ENCODE measurements around the gene MYBPC2.
"Not testable (repeated sequence)": the region's sequence is repeated elsewhere in the genome, so short reads cannot be mapped to it uniquely, and the experiment has no call there.

The MYBPC2 gene

DNA sequence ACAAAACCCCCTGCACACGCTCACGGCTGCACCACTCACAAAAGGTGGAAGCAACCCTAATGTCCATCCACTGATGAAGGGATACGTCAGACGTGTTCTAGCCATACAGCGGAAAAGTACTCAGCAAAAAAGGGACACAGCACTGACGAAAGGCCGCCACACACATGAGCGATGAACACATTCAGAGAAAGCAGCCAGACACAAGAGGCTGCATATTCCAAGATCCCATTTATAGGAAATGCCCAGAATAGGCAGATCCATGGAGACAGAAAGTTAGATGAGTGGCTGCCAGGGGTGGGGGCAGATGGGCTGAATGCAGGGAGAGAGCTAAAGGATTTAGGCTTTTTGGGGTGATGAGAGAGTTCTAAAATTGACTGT lies 44.8 kb upstream of the MYBPC2 start:
- DNase-seq (ENCODE audit: insufficient read length, low spot score) = no peak
- TF ChIP-seq, protein P1, sequence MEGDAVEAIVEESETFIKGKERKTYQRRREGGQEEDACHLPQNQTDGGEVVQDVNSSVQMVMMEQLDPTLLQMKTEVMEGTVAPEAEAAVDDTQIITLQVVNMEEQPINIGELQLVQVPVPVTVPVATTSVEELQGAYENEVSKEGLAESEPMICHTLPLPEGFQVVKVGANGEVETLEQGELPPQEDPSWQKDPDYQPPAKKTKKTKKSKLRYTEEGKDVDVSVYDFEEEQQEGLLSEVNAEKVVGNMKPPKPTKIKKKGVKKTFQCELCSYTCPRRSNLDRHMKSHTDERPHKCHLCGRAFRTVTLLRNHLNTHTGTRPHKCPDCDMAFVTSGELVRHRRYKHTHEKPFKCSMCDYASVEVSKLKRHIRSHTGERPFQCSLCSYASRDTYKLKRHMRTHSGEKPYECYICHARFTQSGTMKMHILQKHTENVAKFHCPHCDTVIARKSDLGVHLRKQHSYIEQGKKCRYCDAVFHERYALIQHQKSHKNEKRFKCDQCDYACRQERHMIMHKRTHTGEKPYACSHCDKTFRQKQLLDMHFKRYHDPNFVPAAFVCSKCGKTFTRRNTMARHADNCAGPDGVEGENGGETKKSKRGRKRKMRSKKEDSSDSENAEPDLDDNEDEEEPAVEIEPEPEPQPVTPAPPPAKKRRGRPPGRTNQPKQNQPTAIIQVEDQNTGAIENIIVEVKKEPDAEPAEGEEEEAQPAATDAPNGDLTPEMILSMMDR (IDR thresholded peaks at IDR 0.05; ENCODE audit: insufficient read depth, missing control alignments) = no peak
- FAIRE-seq = no peak

DNA sequence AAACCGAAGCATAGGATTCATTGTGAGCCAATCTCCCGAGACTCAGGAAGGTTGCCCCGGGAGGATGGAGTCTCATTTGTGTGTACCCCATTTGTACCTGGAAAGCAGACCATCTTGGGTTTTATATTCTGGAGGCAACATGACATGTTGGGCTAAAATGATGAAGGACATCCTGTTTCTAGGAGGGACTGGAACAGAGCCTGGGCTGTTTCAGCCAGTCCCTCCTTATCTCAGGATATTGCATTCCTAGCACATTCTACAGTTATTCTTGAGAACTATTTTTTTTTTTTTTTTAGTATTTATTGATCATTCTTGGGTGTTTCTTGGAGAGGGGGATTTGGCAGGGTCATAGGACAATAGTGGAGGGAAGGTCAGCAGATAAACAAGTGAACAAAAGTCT lies 42.4 kb upstream of the MYBPC2 start:
- not testable (repeated sequence) for FAIRE-seq; DNase-seq (ENCODE audit: insufficient read length, low spot score)

GRCh38 chr19:50390952-50391351 lies 41.7 kb upstream of the MYBPC2 start:
- FAIRE-seq; DNase-seq (ENCODE audit: insufficient read length, low spot score): not testable (repeated sequence)

- TF ChIP-seq, protein P1 (IDR thresholded peaks at IDR 0.05; ENCODE audit: insufficient read depth, missing control alignments) = no peak
- DNase-seq (ENCODE audit: insufficient read length, low spot score) (no peak), FAIRE-seq (no peak)
Observed at GRCh38 chr19:50392759-50393158, 39.9 kb upstream of the MYBPC2 start.

GRCh38 chr19:50393589-50393988 lies 39.1 kb upstream of the MYBPC2 start:
- TF ChIP-seq, protein P1 (IDR thresholded peaks at IDR 0.05; ENCODE audit: insufficient read depth, missing control alignments) = no peak
- FAIRE-seq = no peak
- DNase-seq (ENCODE audit: insufficient read length, low spot score) = no peak

GRCh38 chr19:50394017-50394416 lies 38.7 kb upstream of the MYBPC2 start:
- TF ChIP-seq, protein P1 (IDR thresholded peaks at IDR 0.05; ENCODE audit: insufficient read depth, missing control alignments) = no peak
- FAIRE-seq (no peak), DNase-seq (ENCODE audit: insufficient read length, low spot score) (no peak)

GRCh38 chr19:50398675-50399367 lies 33.9 kb upstream of the MYBPC2 start:
- TF ChIP-seq, protein P1 (IDR thresholded peaks at IDR 0.05; ENCODE audit: insufficient read depth, missing control alignments) = no peak
- FAIRE-seq = no peak

GRCh38 chr19:50399368-50399745 lies 33.3 kb upstream of the MYBPC2 start:
- TF ChIP-seq, protein P1 (IDR thresholded peaks at IDR 0.05; ENCODE audit: insufficient read depth, missing control alignments) = no peak
- DNase-seq (ENCODE audit: insufficient read length, low spot score) (no peak), FAIRE-seq (no peak)

More at GRCh38 chr19:50398675-50399367, 33.9 kb upstream of the MYBPC2 start:
- no peak for DNase-seq (ENCODE audit: insufficient read length, low spot score)
